HEK293 (cell line): ENCODE measurements around the gene ZDHHC11.
A peak's percentile ranks its signal among the peaks of the same experiment; 100 is the strongest.

Experiments used
- EGR2 ChIP-seq: fragments of 450-650 bp; formaldehyde crosslinking; IDR thresholded peaks from 2 replicates; pipeline ENCODE4 v1.5.1; 2016; ENCODE audit warnings: low read depth, missing biosample characterization, missing genetic modification characterization
- GFI1B ChIP-seq: fragments of 450-650 bp; formaldehyde crosslinking; IDR thresholded peaks from 2 replicates; pipeline ENCODE4 v1.5.1; 2016; ENCODE audit warnings: missing biosample characterization, missing genetic modification characterization
- HOXC10 ChIP-seq: sonication (generic); formaldehyde crosslinking; IDR thresholded peaks from 2 replicates; pipeline ENCODE4 v1.8.1; 2023; ENCODE audit warnings: mild to moderate bottlenecking, missing genetic modification reagents
- IKZF3 ChIP-seq: fragments of 450-650 bp; IDR thresholded peaks from 2 replicates; pipeline ENCODE4 v1.5.0; 2018; ENCODE audit warnings: missing biosample characterization, mild to moderate bottlenecking, missing genetic modification characterization, moderate library complexity
- KLF17 ChIP-seq: fragments of 450-650 bp; formaldehyde crosslinking; IDR thresholded peaks from 2 replicates; pipeline ENCODE4 v1.5.1; 2016; ENCODE audit warnings: missing biosample characterization, missing genetic modification characterization
- OSR2 ChIP-seq: fragments of 450-650 bp; formaldehyde crosslinking; IDR thresholded peaks from 2 replicates; pipeline ENCODE4 v1.5.1; 2016; ENCODE audit warnings: missing biosample characterization, missing genetic modification characterization
- PATZ1 ChIP-seq: fragments of 450-650 bp; formaldehyde crosslinking; IDR thresholded peaks from 2 replicates; pipeline ENCODE4 v1.5.1; 2016; ENCODE audit warnings: missing biosample characterization, missing genetic modification characterization
- ZBTB20 ChIP-seq: fragments of 450-650 bp; formaldehyde crosslinking; IDR thresholded peaks from 2 replicates; pipeline ENCODE4 v1.5.1; 2016; ENCODE audit warnings: missing biosample characterization, missing genetic modification characterization
- ZFP37 ChIP-seq: fragments of 450-650 bp; formaldehyde crosslinking; IDR thresholded peaks from 2 replicates; pipeline ENCODE4 v1.5.1; 2016; ENCODE audit warnings: missing biosample characterization, missing genetic modification characterization
- ZNF140 ChIP-seq: fragments of 450-650 bp; formaldehyde crosslinking; IDR thresholded peaks from 2 replicates; pipeline ENCODE4 v1.5.1; 2016; ENCODE audit warnings: missing biosample characterization, missing genetic modification characterization
- ZNF148 ChIP-seq: fragments of 450-650 bp; formaldehyde crosslinking; IDR thresholded peaks from 2 replicates; pipeline ENCODE4 v1.5.0; 2017; ENCODE audit warnings: missing biosample characterization, missing genetic modification characterization, borderline replicate concordance
- ZNF155 ChIP-seq: fragments of 450-650 bp; formaldehyde crosslinking; IDR thresholded peaks from 2 replicates; pipeline ENCODE4 v1.5.1; 2016; ENCODE audit warnings: missing biosample characterization, missing genetic modification characterization
- ZNF2 ChIP-seq: fragments of 450-650 bp; formaldehyde crosslinking; IDR thresholded peaks from 2 replicates; pipeline ENCODE4 v1.5.1; 2016; ENCODE audit warnings: missing biosample characterization, missing genetic modification characterization
- ZNF24 ChIP-seq: fragments of 450-650 bp; formaldehyde crosslinking; IDR thresholded peaks from 2 replicates; pipeline ENCODE4 v1.5.1; 2016; ENCODE audit warnings: missing biosample characterization, missing genetic modification characterization
- ZNF248 ChIP-seq: fragments of 450-650 bp; formaldehyde crosslinking; IDR thresholded peaks from 2 replicates; pipeline ENCODE4 v1.5.1; 2017; ENCODE audit warnings: missing biosample characterization, missing genetic modification characterization
- ZNF280C ChIP-seq: fragments of 450-650 bp; formaldehyde crosslinking; IDR thresholded peaks from 2 replicates; pipeline ENCODE4 v1.5.1; 2016; ENCODE audit warnings: missing biosample characterization, missing genetic modification characterization
- ZNF404 ChIP-seq: fragments of 450-650 bp; formaldehyde crosslinking; IDR thresholded peaks from 2 replicates; pipeline ENCODE4 v1.5.1; 2017; ENCODE audit warnings: missing biosample characterization, missing genetic modification characterization
- ZNF501 ChIP-seq: fragments of 450-650 bp; formaldehyde crosslinking; IDR thresholded peaks from 2 replicates; pipeline ENCODE4 v1.5.1; 2016; ENCODE audit warnings: missing biosample characterization, missing genetic modification characterization
- ZNF513 ChIP-seq: fragments of 450-650 bp; IDR thresholded peaks from 2 replicates; pipeline ENCODE4 v1.5.1; 2018; ENCODE audit warnings: missing biosample characterization, missing genetic modification characterization
- ZNF544 ChIP-seq: fragments of 450-650 bp; formaldehyde crosslinking; IDR thresholded peaks from 2 replicates; pipeline ENCODE4 v1.5.0; 2017; ENCODE audit warnings: missing biosample characterization, missing genetic modification characterization
- ZNF561 ChIP-seq: fragments of 450-650 bp; IDR thresholded peaks from 2 replicates; pipeline ENCODE4 v1.5.1; 2018; ENCODE audit warnings: missing biosample characterization, missing genetic modification characterization, borderline replicate concordance
- ZNF600 ChIP-seq: fragments of 450-650 bp; formaldehyde crosslinking; IDR thresholded peaks from 2 replicates; pipeline ENCODE4 v1.5.1; 2016; ENCODE audit warnings: missing biosample characterization, missing genetic modification characterization
- ZNF626 ChIP-seq: fragments of 450-650 bp; sonication (Bioruptor Pico); formaldehyde crosslinking; IDR thresholded peaks from 2 replicates; pipeline ENCODE4 v1.5.1; 2018; ENCODE audit warnings: missing biosample characterization, missing genetic modification characterization, inconsistent platforms
- ZNF629 ChIP-seq: fragments of 450-650 bp; formaldehyde crosslinking; IDR thresholded peaks from 2 replicates; pipeline ENCODE4 v1.5.1; 2017; ENCODE audit warnings: missing biosample characterization, missing genetic modification characterization
- ZNF639 ChIP-seq: fragments of 450-650 bp; formaldehyde crosslinking; IDR thresholded peaks from 2 replicates; pipeline ENCODE4 v1.5.1; 2016; ENCODE audit warnings: missing biosample characterization, missing genetic modification characterization
- ZNF658 ChIP-seq: fragments of 450-650 bp; formaldehyde crosslinking; IDR thresholded peaks from 2 replicates; pipeline ENCODE4; 2016; ENCODE audit warnings: missing biosample characterization, missing genetic modification characterization
- ZNF704 ChIP-seq: fragments of 450-650 bp; formaldehyde crosslinking; IDR thresholded peaks from 2 replicates; pipeline ENCODE4 v1.5.1; 2016; ENCODE audit warnings: missing biosample characterization, missing genetic modification characterization
- ZNF76 ChIP-seq: fragments of 450-650 bp; formaldehyde crosslinking; IDR thresholded peaks from 2 replicates; pipeline ENCODE4; 2016; ENCODE audit warnings: low read depth, missing biosample characterization, missing genetic modification characterization, borderline replicate concordance
- ZSCAN16 ChIP-seq: fragments of 450-650 bp; formaldehyde crosslinking; IDR thresholded peaks from 2 replicates; pipeline ENCODE4 v1.5.1; 2016; ENCODE audit warnings: missing biosample characterization, missing genetic modification characterization

Gene ZDHHC11

GRCh38 chr5:893137-893506 lies 42.3 kb upstream of the ZDHHC11 start (continued):
- TF ChIP-seq OSR2 (no peak), ZFP37 (no peak), ZNF404 (tag by site-specific recombination) (no peak), ZNF639 (no peak), ZNF544 (tag by site-specific recombination) (no peak), ZNF248 (tag by site-specific recombination) (no peak), ZNF600 (0 out of 2 replicates have a peak, but pooled peaks have one; percentile 12), ZNF280C (tag by site-specific recombination) (no peak), ZNF140 (tag by site-specific recombination) (no peak), ZSCAN16 (tag by site-specific recombination) (no peak), GFI1B (tag by site-specific recombination) (no peak), ZNF513 (tag by site-specific recombination) (no peak), ZNF155 (no peak), ZNF148 (tag by site-specific recombination) (no peak), ZBTB20 (tag by site-specific recombination) (0 out of 2 replicates have a peak, but pooled peaks have one; percentile 10), ZNF561 (no peak), KLF17 (0 out of 2 replicates have a peak, but pooled peaks have one; percentile 37), EGR2 (no peak), ZNF704 (no peak), ZNF629 (no peak), ZNF658 (tag by site-specific recombination) (no peak), HOXC10 (CRISPR knock-in tag) (no peak), IKZF3 (no peak), ZNF2 (tag by site-specific recombination) (0 out of 2 replicates have a peak, but pooled peaks have one; percentile 11), ZNF24 (tag by site-specific recombination) (no peak), ZNF501 (tag by site-specific recombination) (peak; percentile 52), ZNF626 (tag by site-specific recombination) (no peak), PATZ1 (tag by site-specific recombination) (no peak; the same call in 1 of the 2 replicates), ZNF76 (tag by site-specific recombination) (peak; percentile 23; the same call in 1 of the 2 replicates)
